Esophagus (tissue), 2 donors: ENCODE results near the gene UNKL. TPM values are rescaled to one million over a fixed set of nuclear protein-coding genes. Genes with fewer than 3 reads are reported as not detected.
"Not testable (repeated sequence)": the region's sequence is repeated elsewhere in the genome, so short reads cannot be mapped to it uniquely, and the experiment has no call there.

Experiments used
- H3K27ac ChIP-seq, 2 donors: one replicate each; pipeline ENCODE4 v1.5.1; 2013; ENCODE audit warnings: low read depth in 2 of 2, mild to moderate bottlenecking in 2 of 2, inconsistent platforms in 1 of 2, low read length in 1 of 2, moderate library complexity in 1 of 2
- H3K27me3 ChIP-seq, 2 donors: one replicate each; pipeline ENCODE4 v1.6.1; 2013; ENCODE audit warnings: low read length in 2 of 2, control low read depth in 1 of 2, mild to moderate bottlenecking in 1 of 2; ENCODE audit not compliant: insufficient read depth in 2 of 2, control insufficient read depth in 1 of 2
- H3K36me3 ChIP-seq, 2 donors: one replicate each; pipeline ENCODE4 v1.6.1; 2013; ENCODE audit warnings: low read length in 1 of 2; ENCODE audit not compliant: control insufficient read depth in 2 of 2, insufficient read depth in 2 of 2
- H3K4me1 ChIP-seq, 2 donors: one replicate each; pipeline ENCODE4 v1.6.1; 2013; ENCODE audit warnings: low read length in 1 of 2; ENCODE audit not compliant: control insufficient read depth in 2 of 2, insufficient read depth in 2 of 2
- H3K4me3 ChIP-seq, 2 donors: one replicate each; pipeline ENCODE4 v1.5.1; 2013; ENCODE audit warnings: low read length in 2 of 2, mild to moderate bottlenecking in 2 of 2, low read depth in 1 of 2, moderate library complexity in 1 of 2
- H3K9me3 ChIP-seq, 2 donors: one replicate each; pipeline ENCODE4 v1.6.1; 2013; ENCODE audit warnings: mild to moderate bottlenecking in 2 of 2, low read depth in 1 of 2, low read length in 1 of 2, moderate library complexity in 1 of 2; ENCODE audit not compliant: control insufficient read depth in 2 of 2, insufficient read depth in 1 of 2
- WGBS, 2 donors: extraction: QIAGEN DNeasy Blood & Tissue Kit; methylation state at CpG; one replicate each; pipeline ENCODE4 v1.1.7; 2013; 5-methylcytosine and 5-hydroxymethylcytosine counted together
- polyA plus RNA-seq, 2 donors: library from polyadenylated mRNA; stranded (reverse); fragments of 200-250 nt; gene quantifications; one replicate each; pipeline ENCODE4 v1.2.3, GENCODE V29; 2013
- donor health status: healthy with polysubstance abuse.
- donor health status: Bipolar disorder and iron deficiency.

The UNKL gene
- polyA plus RNA-seq, 2 donors = 5.4 to 8.1 TPM

DNA sequence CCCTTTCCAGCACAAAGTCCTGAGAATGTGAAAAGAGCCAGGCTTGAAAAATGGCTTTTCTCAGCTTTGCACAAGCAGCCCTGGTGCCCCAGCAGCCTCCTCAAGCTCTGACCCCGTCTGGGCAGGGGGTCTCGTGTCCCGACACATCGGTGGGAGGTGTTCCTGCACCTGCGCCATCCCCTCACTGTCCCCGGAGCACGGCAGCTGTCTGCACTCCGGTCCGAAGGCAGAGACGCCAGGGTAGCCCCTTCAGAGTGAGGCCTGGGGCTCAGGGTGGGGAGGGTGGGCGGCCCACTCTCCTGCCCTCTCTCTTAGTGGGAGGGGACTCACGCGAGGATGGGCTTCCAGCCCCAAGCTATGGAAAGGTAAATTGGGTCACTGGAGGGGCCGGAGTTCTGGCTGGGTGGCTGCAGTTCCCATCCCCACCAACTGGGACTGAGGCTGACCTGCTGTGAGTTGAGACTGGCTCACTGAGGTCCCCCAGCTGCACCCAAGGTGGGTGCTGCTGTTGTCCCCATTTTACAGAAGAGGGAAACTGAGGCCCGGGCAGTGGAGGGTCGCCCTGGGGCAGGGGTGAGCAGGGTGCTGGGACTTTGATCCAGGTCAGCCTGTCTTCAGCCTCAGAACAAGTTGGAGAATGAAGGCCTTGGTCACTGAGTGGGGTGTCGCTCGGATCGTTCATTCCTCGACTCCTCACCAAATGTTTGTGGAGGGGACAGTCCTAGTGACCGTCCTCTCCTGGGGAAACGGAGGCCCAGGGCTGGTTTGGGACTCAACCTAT lies 83.4 kb downstream of the UNKL start:
- peaks cover 0 to 28% of the 10 kb centered on the region in 2 donors for H3K27me3 ChIP-seq
- no peak overlapping the region for H3K4me3 ChIP-seq
- no peaks in the 10 kb centered on the region for H3K36me3 ChIP-seq
- H3K4me1 ChIP-seq = peaks cover 10 to 14% of the 10 kb centered on the region in 2 donors
- H3K9me3 ChIP-seq = peaks cover 5 to 6% of the 10 kb centered on the region in 2 donors
- 49 to 51% methylated on average over 22 of the region's 22 CpGs for WGBS, 2 donors
- H3K27ac ChIP-seq = no peak overlapping the region

DNA sequence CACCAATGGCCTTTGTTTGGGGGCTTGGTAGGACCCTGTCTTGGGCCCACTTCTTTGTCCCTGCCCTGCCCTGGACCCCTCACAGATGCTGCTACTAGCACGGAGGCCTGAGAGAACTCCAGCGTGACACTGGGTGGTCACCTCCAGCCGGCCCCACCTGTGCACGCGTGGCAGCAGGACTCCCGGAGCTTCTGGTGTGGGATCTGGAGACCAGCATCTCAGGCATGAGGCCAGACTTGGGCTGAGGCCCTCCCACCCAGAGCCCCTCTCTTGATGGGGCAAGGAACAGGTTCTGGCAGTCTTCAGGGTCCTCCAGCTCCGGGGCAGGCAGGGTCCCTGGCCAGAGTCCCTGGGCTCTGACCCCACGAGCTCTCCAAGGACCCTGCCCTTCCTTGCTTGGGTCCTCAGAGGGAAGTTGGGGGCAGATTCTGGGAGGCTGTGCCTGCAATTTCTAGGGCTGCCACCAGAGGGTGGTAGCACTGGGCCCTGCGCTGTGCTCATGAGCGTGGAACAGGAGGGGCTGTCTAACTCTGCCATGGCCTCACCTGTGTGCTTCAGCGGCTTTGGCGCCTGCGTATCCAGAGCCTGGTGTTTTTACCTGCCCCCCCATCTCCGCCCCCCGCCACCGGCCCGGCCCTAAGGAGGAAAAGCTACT lies 84.1 kb downstream of the UNKL start:
- Histone ChIP-seq H3K27me3 (peaks cover 0 to 24% of the 10 kb centered on the region in 2 donors), H3K4me1 (peaks cover 10 to 14% of the 10 kb centered on the region in 2 donors), H3K27ac (no peak overlapping the region), H3K4me3 (no peak overlapping the region), H3K36me3 (peaks cover 0 to 1% of the 10 kb centered on the region in 2 donors), H3K9me3 (peaks cover 5 to 6% of the 10 kb centered on the region in 2 donors)
- 76 to 77% methylated on average over 17 of the region's 17 CpGs for WGBS, 2 donors

DNA sequence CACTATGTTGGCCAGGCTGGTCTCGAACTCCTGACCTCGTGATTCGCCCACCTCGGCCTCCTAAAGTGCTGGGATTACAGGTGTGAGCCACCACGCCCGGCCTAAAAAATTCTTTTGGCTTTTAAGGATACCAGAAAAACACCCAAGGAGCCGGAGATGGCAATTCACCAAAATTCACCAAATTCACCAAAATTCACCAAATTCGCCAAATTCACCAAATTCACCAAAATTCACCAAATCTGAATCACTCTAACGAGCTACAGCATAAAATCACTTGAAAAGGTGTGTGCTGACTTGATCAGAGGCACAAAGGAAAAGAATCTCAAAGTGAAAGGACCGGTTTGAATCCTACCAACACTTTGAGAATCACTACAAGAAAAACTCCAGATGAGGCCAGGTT lies 85.5 kb downstream of the UNKL start:
- H3K36me3 ChIP-seq, H3K9me3 ChIP-seq, H3K27ac ChIP-seq, H3K4me3 ChIP-seq: not testable (repeated sequence)
- Histone ChIP-seq H3K4me1 (peaks cover 10 to 14% of the 10 kb centered on the region in 2 donors), H3K27me3 (peaks cover 0 to 18% of the 10 kb centered on the region in 2 donors)
- WGBS, 2 donors = 90 to 91% methylated on average over 10 of the region's 10 CpGs

GRCh38 chr16:1328136-1328535 lies 86.4 kb downstream of the UNKL start:
- H3K27ac ChIP-seq, H3K4me3 ChIP-seq, H3K9me3 ChIP-seq: not testable (repeated sequence)
- Histone ChIP-seq H3K27me3 (peaks cover 0 to 11% of the 10 kb centered on the region in 2 donors), H3K36me3 (peaks cover 2 to 18% of the 10 kb centered on the region in 2 donors), H3K4me1 (peaks cover 6 to 11% of the 10 kb centered on the region in 2 donors)
- 89 to 91% methylated on average over 20 of the region's 20 CpGs for WGBS, 2 donors

DNA sequence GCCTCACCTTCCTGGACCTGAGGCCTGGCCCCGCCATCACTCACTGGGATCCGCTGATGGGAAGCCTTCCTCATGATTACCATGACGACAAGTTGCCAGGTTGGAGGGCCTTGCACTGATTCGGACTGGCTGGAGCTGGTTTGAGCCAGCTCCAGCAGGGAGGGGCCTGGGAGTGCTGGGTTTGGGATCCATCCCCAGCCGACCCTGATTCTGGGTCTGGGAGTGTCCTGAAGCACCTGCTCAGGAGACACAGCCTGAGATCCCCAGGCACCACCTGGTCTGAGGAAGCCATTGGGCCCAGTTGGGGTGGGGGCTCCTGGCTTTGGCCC lies 86.9 kb downstream of the UNKL start:
- Histone ChIP-seq H3K4me3 (no peak overlapping the region), H3K27me3 (peaks cover 0 to 7% of the 10 kb centered on the region in 2 donors), H3K27ac (no peak overlapping the region), H3K4me1 (peaks cover 3 to 8% of the 10 kb centered on the region in 2 donors), H3K9me3 (peaks cover 5 to 6% of the 10 kb centered on the region in 2 donors), H3K36me3 (peaks cover 2 to 18% of the 10 kb centered on the region in 2 donors)
- WGBS, 2 donors = 60 to 63% methylated on average over 5 of the region's 5 CpGs

GRCh38 chr16:1326946-1327618 lies 87.4 kb downstream of the UNKL start:
- peaks cover 0 to 5% of the 10 kb centered on the region in 2 donors for H3K27me3 ChIP-seq
- H3K4me3 ChIP-seq = no peak overlapping the region
- H3K4me1 ChIP-seq = peaks cover 3 to 6% of the 10 kb centered on the region in 2 donors
- peaks cover 5 to 6% of the 10 kb centered on the region in 2 donors for H3K9me3 ChIP-seq
- no peak overlapping the region for H3K27ac ChIP-seq
- H3K36me3 ChIP-seq = peaks cover 2 to 18% of the 10 kb centered on the region in 2 donors
- WGBS, 2 donors = 72 to 79% methylated on average over 16 to 17 of the region's 17 CpGs

GRCh38 chr16:1326391-1326790 lies 88.1 kb downstream of the UNKL start:
- 64 to 68% methylated on average over 17 of the region's 17 CpGs for WGBS, 2 donors
- H3K9me3 ChIP-seq = peaks cover 6 to 8% of the 10 kb centered on the region in 2 donors
- H3K27me3 ChIP-seq = peaks cover 0 to 4% of the 10 kb centered on the region in 2 donors
- peaks cover 2 to 25% of the 10 kb centered on the region in 2 donors for H3K36me3 ChIP-seq
- no peak overlapping the region for H3K27ac ChIP-seq
- no peak overlapping the region for H3K4me3 ChIP-seq
- H3K4me1 ChIP-seq = peaks cover 0 to 2% of the 10 kb centered on the region in 2 donors

DNA sequence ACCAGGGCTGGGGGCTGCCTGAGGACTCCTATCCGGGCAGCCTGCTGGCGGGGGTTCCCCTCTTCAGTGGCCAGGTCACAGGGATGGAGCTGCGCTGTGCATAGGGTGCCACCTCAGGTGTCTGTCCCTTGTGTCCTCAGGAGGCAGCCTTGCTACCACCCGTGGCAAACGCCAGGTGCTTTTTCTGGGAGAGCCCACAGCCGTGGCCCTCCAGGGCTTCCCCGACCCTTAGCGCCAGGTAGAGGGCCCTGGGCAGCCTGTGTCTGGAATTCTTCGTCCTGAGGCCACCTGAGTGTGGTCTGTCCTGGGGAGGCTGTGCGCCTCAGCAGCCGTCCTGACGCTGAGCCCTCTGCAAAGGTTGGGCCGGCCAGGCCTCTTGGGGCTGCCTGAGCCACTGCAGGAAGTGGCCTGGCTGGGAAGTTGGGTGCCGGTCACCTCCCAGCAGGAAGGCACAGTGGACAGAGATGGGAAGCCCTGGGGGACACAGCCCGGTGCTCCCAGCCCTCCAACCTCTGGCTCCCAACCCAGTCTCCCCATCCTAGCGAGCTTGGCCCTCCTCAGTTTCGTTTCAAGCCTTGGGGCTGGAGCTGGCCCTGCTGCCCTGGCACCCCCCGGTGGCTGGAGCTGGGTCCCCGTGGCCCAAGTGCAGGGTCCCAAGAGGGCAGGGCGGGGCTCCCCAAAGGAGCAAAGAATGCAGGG lies 88.7 kb downstream of the UNKL start:
- H3K36me3 ChIP-seq = peaks cover 5 to 30% of the 10 kb centered on the region in 2 donors
- peaks cover 6 to 8% of the 10 kb centered on the region in 2 donors for H3K9me3 ChIP-seq
- 67% methylated on average over 19 to 20 of the region's 20 CpGs for WGBS, 2 donors
- no peak overlapping the region for H3K4me3 ChIP-seq
- no peaks in the 10 kb centered on the region for H3K27me3 ChIP-seq
- H3K4me1 ChIP-seq = peaks cover 0 to 2% of the 10 kb centered on the region in 2 donors
- H3K27ac ChIP-seq = no peak overlapping the region

GRCh38 chr16:1325261-1325660 lies 89.2 kb downstream of the UNKL start:
- no peak overlapping the region for H3K4me3 ChIP-seq
- no peaks in the 10 kb centered on the region for H3K27me3 ChIP-seq
- peaks cover 7 to 36% of the 10 kb centered on the region in 2 donors for H3K36me3 ChIP-seq
- WGBS, 2 donors = 82 to 84% methylated on average over 15 of the region's 15 CpGs
- H3K9me3 ChIP-seq = peaks cover 3 to 4% of the 10 kb centered on the region in 2 donors
- H3K27ac ChIP-seq = no peak overlapping the region
- H3K4me1 ChIP-seq = peaks cover 0 to 2% of the 10 kb centered on the region in 2 donors
